Measurements from ENCODE around the gene CADPS. TPM values are rescaled to one million over a fixed set of nuclear protein-coding genes. Genes with fewer than 3 reads are reported as not detected.

CADPS gene
- total and polyA plus RNA-seq, 4 donors = 0.13 to 3.6 (median 0.49) TPM

- no peaks in the 10 kb centered on the region for H3K36me3 ChIP-seq (ENCODE audit: control insufficient read depth in 4 of 4, insufficient read depth in 4 of 4, low read length in 4 of 4)
- H3K4me1 ChIP-seq (ENCODE audit: control insufficient read depth in 5 of 5, insufficient read depth in 5 of 5, low read length in 5 of 5) = no peaks in the 10 kb centered on the region
- no peak for DNase-seq
- 65% methylated on average over 4 of the region's 4 CpGs for WGBS, 2 donors
- TF ChIP-seq, protein P1, sequence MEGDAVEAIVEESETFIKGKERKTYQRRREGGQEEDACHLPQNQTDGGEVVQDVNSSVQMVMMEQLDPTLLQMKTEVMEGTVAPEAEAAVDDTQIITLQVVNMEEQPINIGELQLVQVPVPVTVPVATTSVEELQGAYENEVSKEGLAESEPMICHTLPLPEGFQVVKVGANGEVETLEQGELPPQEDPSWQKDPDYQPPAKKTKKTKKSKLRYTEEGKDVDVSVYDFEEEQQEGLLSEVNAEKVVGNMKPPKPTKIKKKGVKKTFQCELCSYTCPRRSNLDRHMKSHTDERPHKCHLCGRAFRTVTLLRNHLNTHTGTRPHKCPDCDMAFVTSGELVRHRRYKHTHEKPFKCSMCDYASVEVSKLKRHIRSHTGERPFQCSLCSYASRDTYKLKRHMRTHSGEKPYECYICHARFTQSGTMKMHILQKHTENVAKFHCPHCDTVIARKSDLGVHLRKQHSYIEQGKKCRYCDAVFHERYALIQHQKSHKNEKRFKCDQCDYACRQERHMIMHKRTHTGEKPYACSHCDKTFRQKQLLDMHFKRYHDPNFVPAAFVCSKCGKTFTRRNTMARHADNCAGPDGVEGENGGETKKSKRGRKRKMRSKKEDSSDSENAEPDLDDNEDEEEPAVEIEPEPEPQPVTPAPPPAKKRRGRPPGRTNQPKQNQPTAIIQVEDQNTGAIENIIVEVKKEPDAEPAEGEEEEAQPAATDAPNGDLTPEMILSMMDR (IDR thresholded peaks at IDR 0.05; ENCODE audit: control extremely low read depth, extremely low read depth) = no peak
- peaks cover 0 to 13% (median 2%) of the 10 kb centered on the region in 3 donors for H3K27me3 ChIP-seq (ENCODE audit: control insufficient read depth in 3 of 3, insufficient read depth in 3 of 3, low read length in 2 of 3)
- no peak overlapping the region for H3K27ac ChIP-seq (ENCODE audit: low read depth in 1 of 2, low read length in 1 of 2)
- no peak overlapping the region for H3K9ac ChIP-seq (ENCODE audit: insufficient read depth in 1 of 2, low read length in 2 of 2)
- H3K4me3 ChIP-seq = no peak overlapping the region
- ATAC-seq (ENCODE audit: insufficient read depth, low FRiP score) = no peak
- H3K9me3 ChIP-seq (ENCODE audit: control insufficient read depth in 4 of 4, insufficient read depth in 3 of 4, low read length in 3 of 4) = no peaks in the 10 kb centered on the region
These were observed 392.3 kb downstream of the CADPS start for GRCh38 chr3:62482961-62483360.

- DNase-seq = no peak
- H3K27ac ChIP-seq (ENCODE audit: low read depth in 1 of 2, low read length in 1 of 2) = no peak overlapping the region
- TF ChIP-seq, protein P1 (IDR thresholded peaks at IDR 0.05; ENCODE audit: control extremely low read depth, extremely low read depth) = no peak
- ATAC-seq (ENCODE audit: insufficient read depth, low FRiP score) = no peak
- no peaks in the 10 kb centered on the region for H3K36me3 ChIP-seq (ENCODE audit: control insufficient read depth in 4 of 4, insufficient read depth in 4 of 4, low read length in 4 of 4)
- WGBS, 2 donors = 77 to 89% methylated on average over 2 of the region's 2 CpGs
- no peaks in the 10 kb centered on the region for H3K9me3 ChIP-seq (ENCODE audit: control insufficient read depth in 4 of 4, insufficient read depth in 3 of 4, low read length in 3 of 4)
- H3K4me3 ChIP-seq = no peak overlapping the region
- H3K27me3 ChIP-seq (ENCODE audit: control insufficient read depth in 3 of 3, insufficient read depth in 3 of 3, low read length in 2 of 3) = peaks cover 0 to 10% (median 2%) of the 10 kb centered on the region in 3 donors
- H3K9ac ChIP-seq (ENCODE audit: insufficient read depth in 1 of 2, low read length in 2 of 2) = no peak overlapping the region
- H3K4me1 ChIP-seq (ENCODE audit: control insufficient read depth in 5 of 5, insufficient read depth in 5 of 5, low read length in 5 of 5) = no peaks in the 10 kb centered on the region
These were observed 393.3 kb downstream of the CADPS start for GRCh38 chr3:62481962-62482361.

GRCh38 chr3:62480056-62480455, 395.2 kb downstream of the CADPS start:
- TF ChIP-seq, protein P1 (IDR thresholded peaks at IDR 0.05; ENCODE audit: control extremely low read depth, extremely low read depth) = no peak
- no peak overlapping the region for H3K4me3 ChIP-seq
- peaks cover 0 to 5% (median 2%) of the 10 kb centered on the region in 3 donors for H3K27me3 ChIP-seq (ENCODE audit: control insufficient read depth in 3 of 3, insufficient read depth in 3 of 3, low read length in 2 of 3)
- no peak overlapping the region for H3K27ac ChIP-seq (ENCODE audit: low read depth in 1 of 2, low read length in 1 of 2)
- no peak overlapping the region for H3K9ac ChIP-seq (ENCODE audit: insufficient read depth in 1 of 2, low read length in 2 of 2)
- H3K36me3 ChIP-seq (ENCODE audit: control insufficient read depth in 4 of 4, insufficient read depth in 4 of 4, low read length in 4 of 4) = no peaks in the 10 kb centered on the region
- H3K9me3 ChIP-seq (ENCODE audit: control insufficient read depth in 4 of 4, insufficient read depth in 3 of 4, low read length in 3 of 4) = no peaks in the 10 kb centered on the region
- ATAC-seq (ENCODE audit: insufficient read depth, low FRiP score) (no peak), DNase-seq (no peak)
- H3K4me1 ChIP-seq (ENCODE audit: control insufficient read depth in 5 of 5, insufficient read depth in 5 of 5, low read length in 5 of 5) = no peaks in the 10 kb centered on the region
- 81 to 87% methylated on average over 1 of the region's 1 CpG for WGBS, 2 donors

GRCh38 chr3:62479326-62479725, 395.9 kb downstream of the CADPS start:
- ATAC-seq (ENCODE audit: insufficient read depth, low FRiP score) (no peak), DNase-seq (no peak)
- Histone ChIP-seq H3K4me3 (no peak overlapping the region), H3K27ac (ENCODE audit: low read depth in 1 of 2, low read length in 1 of 2) (no peak overlapping the region), H3K27me3 (ENCODE audit: control insufficient read depth in 3 of 3, insufficient read depth in 3 of 3, low read length in 2 of 3) (peaks cover 0 to 5% (median 2%) of the 10 kb centered on the region in 3 donors), H3K36me3 (ENCODE audit: control insufficient read depth in 4 of 4, insufficient read depth in 4 of 4, low read length in 4 of 4) (no peaks in the 10 kb centered on the region), H3K4me1 (ENCODE audit: control insufficient read depth in 5 of 5, insufficient read depth in 5 of 5, low read length in 5 of 5) (no peaks in the 10 kb centered on the region), H3K9me3 (ENCODE audit: control insufficient read depth in 4 of 4, insufficient read depth in 3 of 4, low read length in 3 of 4) (no peaks in the 10 kb centered on the region), H3K9ac (ENCODE audit: insufficient read depth in 1 of 2, low read length in 2 of 2) (no peak overlapping the region)
- 82 to 84% methylated on average over 9 of the region's 9 CpGs for WGBS, 2 donors
- TF ChIP-seq, protein P1 (IDR thresholded peaks at IDR 0.05; ENCODE audit: control extremely low read depth, extremely low read depth) = no peak

Data from lung (tissue), 12 donors.